NAMALWA (cell line): ENCODE results near the gene DGKZ.
"Not testable (repeated sequence)": the region's sequence is repeated elsewhere in the genome, so short reads cannot be mapped to it uniquely, and the experiment has no call there.

Experiments
- DNase-seq: peaks from one replicate; pipeline ENCODE4 v3.0.0-alpha.2; 2015; ENCODE audit warnings: low spot score

Gene DGKZ

DNA sequence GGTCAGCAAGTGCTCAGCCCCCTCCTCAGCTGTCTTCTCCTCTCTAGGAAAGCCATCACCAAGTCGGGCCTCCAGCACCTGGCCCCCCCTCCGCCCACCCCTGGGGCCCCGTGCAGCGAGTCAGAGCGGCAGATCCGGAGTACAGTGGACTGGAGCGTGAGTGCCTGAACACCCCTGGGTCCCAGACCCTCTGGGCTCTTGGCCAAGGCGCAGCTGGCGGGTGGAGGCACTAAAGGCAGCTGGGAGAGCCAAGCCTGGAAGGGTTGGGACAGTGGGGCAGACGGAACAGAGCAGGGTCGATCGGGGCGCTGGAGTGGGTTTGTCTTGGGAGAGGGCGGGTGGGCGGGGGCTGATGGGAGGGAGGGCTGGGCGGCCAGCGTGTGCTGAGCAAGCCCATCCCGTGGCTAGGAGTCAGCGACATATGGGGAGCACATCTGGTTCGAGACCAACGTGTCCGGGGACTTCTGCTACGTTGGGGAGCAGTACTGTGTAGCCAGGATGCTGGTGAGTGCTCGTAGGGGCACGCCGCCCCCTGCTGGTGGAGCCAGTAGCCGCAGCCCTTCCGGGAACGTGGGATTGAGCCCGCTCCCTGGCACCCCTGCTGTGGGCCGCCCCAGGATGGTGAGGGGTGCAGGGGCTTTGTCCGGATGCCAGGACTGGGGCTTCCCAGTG is 20.1 kb downstream of the DGKZ start:
- peak; percentile 72 for DNase-seq

DNA sequence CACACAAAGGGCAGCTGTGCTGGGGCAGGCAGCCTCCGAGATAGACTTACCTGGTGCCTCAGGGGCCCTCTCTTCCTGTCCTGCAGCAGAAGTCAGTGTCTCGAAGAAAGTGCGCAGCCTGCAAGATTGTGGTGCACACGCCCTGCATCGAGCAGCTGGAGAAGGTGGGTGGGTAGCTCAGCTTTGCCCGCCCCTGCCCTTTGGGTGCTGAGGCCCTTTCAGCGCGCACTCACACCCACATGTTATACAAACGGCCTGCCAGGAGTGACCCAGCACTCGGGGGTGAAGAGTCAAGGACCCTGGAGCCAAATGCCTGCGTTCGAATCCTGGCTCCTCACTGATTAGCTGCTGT is 20.6 kb downstream of the DGKZ start:
- DNase-seq, result no peak

DNA sequence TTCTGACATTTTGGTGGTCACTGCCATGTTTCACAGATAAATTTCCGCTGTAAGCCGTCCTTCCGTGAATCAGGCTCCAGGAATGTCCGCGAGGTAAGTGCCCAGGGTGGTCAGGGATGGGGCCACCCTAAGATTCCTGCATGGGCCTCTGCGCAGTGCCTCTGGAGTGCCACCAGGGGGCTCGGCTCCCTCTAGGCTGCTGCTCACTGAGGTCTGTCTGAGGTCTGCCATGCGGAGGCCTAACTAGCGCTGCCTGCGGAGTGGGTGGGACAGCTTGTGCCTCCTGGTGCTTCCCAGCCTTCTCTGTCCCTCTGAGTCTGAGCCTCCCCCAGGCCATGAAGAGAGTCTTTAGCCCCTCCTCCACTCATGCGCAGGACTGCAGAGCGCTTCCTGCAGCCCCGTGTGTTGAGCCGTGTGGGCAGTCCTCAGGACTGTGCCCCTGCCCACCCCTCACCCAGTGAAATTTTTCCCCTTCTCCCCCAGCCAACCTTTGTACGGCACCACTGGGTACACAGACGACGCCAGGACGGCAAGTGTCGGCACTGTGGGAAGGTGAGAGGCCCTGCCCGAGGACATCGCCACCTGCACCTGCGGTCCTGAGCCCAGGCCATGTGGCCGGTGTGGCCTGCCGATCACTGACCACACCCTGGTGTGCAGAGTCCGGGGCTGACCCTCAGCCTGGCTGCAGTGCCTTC is 22.3 kb downstream of the DGKZ start:
- peak; percentile 65 for DNase-seq

DNA sequence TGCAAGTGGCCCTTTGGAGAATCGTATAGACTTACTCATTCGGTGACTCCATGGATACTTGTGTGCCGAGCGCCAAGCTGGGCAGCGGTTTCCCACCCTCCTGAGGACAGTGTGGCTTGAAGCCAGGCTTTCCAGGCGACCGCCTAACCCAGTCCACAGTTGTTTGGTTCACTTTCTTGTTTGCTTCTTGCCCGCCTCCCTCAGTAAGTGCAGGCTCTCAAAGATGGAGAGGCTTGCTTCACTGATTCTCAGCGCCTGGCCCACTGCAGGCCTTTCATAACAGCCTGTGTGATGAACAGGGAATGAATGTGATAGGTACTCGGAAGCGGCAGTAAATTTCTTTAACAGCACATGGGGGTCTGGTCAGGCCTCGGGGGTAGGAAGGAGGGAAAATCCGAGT is 23.0 kb downstream of the DGKZ start:
- DNase-seq, result no peak

DNA sequence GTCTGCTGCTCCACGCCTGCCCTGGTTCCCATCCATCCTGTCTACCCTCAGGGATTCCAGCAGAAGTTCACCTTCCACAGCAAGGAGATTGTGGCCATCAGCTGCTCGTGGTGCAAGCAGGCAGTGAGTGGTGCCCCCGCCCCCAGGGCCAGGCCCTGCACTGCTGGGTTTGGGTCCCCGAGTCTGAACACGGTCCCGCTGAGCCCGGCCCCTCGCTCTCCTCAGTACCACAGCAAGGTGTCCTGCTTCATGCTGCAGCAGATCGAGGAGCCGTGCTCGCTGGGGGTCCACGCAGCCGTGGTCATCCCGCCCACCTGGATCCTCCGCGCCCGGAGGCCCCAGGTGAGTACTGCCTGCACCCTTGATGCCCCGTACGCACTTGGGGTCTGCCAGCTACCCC is 24.0 kb downstream of the DGKZ start:
- not testable (repeated sequence) for DNase-seq

DNA sequence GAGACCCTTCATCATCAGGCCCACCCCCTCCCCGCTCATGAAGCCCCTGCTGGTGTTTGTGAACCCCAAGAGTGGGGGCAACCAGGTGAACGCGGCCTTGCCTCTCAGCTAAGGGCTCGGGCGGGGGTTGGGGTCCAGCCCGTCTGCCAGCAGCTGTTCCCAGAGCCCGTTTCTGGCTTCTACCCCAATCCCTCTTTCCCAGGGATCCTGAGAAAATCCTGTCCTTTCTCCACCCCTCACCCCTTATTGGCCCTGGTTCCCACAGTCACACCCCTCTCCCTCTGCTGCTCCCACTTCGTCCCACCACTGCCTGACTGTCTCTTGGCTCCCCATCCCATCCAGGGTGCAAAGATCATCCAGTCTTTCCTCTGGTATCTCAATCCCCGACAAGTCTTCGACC is 24.8 kb downstream of the DGKZ start:
- no peak for DNase-seq

DNA sequence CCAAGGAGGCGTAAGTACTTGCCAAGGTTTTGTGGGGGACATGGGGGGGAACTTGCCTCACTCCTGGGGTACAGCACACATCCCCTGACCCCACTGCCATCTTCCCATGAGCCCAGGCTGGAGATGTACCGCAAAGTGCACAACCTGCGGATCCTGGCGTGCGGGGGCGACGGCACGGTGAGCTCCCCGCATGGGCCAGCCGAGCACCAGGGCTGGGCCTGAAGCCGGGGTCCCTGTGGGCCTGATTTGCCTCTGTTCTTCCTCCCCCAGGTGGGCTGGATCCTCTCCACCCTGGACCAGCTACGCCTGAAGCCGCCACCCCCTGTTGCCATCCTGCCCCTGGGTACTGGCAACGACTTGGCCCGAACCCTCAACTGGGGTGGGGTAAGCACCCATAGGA is 25.2 kb downstream of the DGKZ start:
- not testable (repeated sequence) for DNase-seq

DNA sequence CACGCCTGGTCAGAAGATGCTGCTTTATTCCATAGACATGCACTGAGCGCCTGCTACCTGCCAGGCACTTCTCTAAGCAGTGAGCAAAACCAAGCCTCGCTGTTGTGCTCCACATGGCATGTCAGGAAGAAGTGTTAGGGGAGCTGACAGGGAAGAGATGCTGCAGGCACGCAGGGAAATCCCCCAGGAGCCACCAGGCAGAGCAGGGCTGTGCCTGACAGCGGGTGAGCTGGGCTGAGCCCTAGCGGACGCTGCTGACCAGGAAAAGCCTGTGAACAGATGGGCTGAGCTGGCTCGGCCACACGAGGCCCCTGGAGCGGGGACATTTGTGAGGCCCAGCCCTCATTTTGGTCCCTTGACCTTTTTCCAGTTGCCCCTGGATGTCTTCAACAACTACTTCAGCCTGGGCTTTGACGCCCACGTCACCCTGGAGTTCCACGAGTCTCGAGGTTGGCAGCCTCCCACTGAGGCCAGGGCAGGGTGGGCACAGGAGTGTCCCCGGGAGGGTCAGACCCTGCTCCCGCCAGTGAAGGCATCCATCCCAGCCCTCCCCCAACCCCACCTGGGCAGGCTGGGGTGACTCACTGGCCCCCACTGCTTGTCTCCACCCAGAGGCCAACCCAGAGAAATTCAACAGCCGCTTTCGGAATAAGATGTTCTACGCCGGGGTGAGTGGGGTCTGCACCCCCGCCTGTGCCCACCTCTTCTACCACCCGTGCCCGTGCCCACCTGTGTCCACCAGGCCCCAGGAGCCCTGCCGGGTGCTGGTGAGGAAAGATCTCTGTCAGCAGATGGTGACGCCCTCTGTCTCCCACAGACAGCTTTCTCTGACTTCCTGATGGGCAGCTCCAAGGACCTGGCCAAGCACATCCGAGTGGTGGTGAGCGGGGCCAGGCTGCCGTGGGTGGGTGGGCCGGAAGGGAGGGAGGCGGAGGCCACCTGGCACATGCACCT is 26.8 kb downstream of the DGKZ start:
- DNase-seq, result no peak

DNA sequence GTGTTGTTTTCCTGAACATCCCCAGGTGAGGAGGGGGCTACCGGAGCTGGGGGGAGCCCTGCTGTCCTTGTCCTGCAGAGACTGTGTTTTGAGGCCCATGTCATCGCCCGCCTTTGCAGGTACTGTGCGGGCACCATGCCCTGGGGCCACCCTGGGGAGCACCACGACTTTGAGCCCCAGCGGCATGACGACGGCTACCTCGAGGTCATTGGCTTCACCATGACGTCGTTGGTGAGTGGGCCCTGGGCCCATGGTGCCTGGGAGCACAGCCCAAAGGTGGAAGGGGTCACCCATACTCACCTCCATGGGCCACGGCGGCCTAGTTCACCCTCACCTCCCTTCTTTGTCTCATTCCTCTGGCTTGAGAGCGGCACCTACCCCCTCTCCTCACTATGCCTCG is 27.6 kb downstream of the DGKZ start:
- DNase-seq, result no peak

DNA sequence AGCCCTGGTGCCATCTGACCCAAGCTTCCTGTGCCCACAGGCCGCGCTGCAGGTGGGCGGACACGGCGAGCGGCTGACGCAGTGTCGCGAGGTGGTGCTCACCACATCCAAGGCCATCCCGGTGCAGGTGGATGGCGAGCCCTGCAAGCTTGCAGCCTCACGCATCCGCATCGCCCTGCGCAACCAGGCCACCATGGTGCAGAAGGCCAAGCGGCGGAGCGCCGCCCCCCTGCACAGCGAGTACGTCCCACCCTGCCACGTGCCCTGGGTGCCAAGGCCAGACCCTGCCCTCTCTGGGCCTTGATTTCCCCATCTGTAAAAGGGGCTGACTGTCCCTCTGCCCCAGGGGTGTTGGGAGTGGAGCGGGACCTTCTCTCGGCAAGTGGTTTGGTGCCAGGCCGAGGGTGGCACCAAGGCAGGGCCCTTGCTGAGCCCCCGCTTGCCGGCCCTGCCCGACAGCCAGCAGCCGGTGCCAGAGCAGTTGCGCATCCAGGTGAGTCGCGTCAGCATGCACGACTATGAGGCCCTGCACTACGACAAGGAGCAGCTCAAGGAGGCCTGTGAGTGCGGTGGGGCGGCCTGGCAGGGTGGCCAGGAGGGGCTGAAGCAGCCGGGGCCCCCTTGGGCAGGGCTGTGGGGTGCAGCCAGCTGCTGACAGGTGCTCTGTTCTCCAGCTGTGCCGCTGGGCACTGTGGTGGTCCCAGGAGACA is 28.3 kb downstream of the DGKZ start:
- DNase-seq, result no peak

DNA sequence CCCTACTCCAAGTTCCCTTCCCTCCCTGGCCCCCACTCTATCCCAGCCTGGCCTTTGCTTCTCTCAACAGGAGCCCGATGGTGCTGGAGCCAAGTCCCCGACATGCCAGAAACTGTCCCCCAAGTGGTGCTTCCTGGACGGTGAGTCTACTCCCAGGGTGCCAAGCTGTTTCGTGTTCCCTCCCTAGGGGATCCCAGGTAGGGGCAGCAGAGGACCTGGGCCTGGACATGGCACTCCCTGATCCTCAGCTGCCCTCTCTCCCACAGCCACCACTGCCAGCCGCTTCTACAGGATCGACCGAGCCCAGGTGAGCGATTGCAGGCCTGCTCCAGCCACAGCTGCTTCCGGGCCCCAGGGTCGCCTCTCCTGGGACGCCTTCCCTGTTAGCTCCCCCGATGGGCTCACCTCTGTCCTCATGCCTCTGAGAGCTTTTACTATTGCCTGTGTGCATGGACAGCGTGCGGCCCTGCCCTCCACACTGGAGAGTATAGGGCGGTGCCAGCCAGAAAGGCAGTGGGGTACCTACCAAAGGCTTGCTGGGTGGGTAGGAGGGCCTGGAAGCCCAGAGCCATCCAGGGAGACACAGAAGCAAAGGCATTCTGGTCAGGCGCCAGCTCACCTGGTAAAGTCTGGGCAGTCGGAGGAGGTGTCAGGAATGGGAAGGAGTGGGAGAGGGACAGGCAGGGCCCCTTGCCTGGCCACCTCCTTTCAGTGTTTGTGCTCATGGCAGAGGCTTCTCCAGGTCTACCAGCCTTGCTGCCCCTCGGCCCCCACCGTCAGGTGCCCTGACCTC is 29.2 kb downstream of the DGKZ start:
- no peak for DNase-seq

DNA sequence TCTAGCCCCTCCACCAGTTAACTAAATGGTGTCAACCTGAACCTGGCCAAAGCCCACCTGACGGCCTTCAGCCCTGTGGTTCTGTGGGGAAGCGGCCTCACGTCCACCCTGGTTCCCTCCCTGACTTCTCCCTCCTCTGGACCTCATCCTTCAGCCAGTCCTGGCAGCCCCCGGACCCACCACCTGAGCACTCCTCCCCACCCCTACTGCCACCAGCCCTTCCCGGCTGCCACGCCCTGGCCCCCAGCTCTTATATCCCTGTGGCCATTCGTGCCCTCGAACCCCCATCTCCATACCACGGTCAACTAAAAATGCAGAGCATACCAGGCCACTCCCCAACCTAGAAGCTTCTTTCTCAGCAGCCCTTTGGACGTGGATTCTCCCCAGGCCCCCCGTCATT is 30.0 kb downstream of the DGKZ start:
- no peak for DNase-seq

DNA sequence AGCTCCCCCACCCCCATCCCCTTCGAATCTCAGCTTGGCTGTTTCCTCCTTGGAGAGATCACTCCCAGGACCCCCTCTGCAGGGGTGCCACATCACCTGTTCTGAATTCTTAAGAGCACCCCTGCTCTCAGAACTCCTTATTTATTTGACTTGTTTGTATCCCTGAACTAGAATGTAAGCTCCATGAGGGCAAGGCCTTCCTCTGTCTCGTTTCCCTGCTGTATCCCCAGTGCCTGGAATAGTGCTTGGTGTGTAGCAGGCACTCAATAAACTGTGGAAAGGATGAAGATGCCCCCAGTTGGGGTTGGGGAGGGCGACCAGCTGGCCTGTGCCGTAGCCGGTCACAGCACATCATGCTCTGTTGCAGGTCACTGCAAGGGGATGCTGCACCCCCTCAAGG is 30.6 kb downstream of the DGKZ start:
- no peak for DNase-seq

DNA sequence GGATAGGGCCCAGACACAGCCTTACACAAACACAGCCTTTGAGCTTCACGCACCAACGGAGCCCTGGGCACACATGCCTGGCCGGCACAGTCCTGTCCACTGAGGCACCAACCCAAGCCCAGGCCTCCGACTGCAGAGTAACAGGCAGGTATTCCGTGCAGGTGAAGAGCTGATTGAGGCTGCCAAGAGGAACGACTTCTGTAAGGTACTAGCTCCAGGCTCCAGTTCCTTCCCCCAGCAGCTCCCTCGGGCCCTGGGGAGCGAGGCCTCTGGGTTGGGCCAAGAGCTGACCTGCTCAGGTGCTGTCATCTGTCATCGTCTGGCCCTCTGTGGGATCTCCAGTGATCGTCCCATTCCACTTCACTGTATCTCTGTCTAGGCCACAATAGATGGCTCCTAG is 31.0 kb downstream of the DGKZ start:
- DNase-seq, result no peak

DNA sequence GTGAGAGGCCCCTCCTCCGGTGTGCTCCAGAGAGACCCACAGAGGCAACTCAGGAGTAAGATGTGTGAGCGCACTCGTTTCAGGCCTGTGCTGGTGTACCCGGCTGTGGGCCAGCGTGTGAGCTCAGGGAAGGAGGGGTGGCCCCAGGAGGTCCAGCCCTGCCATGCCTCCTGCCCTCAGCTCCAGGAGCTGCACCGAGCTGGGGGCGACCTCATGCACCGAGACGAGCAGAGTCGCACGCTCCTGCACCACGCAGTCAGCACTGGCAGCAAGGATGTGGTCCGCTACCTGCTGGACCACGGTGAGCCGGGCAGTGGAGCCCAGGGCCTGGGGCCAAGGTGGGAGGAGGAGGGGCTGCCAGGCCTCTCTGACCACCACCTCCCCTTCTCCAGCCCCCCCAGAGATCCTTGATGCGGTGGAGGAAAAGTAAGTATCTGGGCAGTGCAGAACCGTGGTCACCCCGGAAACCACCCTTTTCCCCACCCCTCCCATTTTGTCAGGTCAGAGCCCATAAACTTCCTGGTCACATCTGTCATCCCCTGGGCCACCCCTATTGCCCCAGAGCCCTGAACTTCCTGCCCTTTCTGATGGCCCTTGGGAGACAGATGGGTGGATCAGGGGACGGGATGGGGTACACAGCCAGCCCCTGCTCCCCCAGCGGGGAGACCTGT is 31.7 kb downstream of the DGKZ start:
- no peak for DNase-seq

DNA sequence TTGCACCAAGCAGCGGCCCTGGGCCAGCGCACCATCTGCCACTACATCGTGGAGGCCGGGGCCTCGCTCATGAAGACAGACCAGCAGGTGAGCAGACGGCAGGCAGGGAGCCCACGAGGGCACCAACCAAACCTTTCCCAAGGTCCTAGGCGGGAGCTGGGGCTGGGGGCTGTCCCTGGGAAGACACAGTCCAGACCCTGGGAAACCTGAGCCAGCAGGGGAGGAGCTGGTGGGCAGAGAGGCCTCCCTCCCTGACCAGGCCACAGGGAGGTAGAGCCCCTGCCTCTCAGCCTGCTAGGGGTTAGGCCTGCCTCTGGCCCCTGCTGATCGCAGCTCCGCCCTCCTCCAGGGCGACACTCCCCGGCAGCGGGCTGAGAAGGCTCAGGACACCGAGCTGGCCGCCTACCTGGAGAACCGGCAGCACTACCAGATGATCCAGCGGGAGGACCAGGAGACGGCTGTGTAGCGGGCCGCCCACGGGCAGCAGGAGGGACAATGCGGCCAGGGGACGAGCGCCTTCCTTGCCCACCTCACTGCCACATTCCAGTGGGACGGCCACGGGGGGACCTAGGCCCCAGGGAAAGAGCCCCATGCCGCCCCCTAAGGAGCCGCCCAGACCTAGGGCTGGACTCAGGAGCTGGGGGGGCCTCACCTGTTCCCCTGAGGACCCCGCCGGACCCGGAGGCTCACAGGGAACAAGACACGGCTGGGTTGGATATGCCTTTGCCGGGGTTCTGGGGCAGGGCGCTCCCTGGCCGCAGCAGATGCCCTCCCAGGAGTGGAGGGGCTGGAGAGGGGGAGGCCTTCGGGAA is 32.4 kb downstream of the DGKZ start:
- not testable (repeated sequence) for DNase-seq

DNA sequence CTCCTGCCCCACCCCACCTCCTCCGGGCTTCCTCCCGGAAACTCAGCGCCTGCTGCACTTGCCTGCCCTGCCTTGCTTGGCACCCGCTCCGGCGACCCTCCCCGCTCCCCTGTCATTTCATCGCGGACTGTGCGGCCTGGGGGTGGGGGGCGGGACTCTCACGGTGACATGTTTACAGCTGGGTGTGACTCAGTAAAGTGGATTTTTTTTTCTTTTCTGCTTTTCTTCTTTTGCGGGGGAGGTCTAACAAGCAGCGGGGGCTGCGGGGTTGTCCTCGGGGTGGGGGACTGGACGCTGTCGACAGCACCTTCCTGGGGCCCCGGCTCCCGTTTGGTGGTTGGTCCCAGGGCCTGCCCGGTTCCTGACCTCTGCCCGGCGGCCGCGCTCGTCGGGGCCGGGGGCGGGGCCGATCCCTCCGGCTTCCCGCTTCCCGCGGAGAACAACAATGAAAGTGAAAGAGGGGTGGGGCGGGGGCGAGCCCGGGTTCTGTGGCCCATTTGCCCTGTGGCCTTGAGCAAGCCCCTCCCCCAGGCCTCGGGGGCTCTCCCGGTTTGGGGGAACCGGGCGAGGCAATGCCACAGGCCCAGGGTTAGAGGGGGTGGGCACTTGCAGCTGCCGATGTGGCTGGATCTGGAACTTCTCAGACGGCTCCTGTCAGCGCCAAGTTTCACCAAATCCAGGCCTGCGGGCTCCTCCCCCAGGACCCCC is 33.2 kb downstream of the DGKZ start:
- DNase-seq, result peak; percentile 40

DNA sequence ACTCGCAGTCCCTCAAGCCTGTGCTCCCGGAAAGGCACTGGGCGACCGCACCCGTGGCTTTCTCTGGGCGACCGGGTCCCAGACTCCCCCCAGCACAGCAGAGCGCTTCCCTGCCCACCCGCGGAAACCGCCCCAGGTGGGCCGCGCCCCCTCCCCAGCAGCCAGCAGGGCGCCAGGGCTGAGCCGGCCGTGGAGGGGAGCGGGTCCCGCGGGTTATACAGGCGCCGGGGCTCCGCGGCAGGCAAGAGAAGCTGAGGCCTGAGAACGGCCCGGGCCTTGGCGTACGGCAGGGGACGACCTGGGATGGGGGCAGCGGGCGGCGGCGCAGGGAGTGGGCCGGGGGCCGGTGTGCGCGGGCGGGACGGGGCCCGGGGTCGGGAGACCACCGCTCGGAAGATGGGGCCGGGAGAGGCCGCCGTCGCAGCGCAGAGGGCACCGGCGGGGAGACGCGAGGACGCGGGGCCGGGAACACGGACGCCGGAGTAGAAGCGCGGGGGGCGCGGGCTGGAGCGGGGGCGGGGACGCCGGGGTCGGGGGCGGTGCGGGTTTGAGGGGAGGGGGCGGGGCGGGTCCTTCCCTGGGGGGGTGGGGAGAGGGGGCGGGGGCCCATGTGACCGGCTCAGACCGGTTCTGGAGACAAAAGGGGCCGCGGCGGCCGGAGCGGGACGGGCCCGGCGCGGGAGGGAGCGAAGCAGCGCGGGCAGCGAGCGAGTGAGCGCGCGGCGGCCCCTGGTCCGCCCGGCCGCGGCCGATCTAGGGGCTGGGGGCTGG is 34.0 kb downstream of the DGKZ start, which contains the start of gene MDK:
Gene MDK, plus strand, starts transcription at position 622 of the 771 bp plus-strand sequence. CDS start 389 bp downstream, outside the sequence.
- DNase-seq, result no peak
